Endothelial cell of umbilical vein (primary cell): ENCODE results near the gene BCAR3. TPM values are rescaled to one million over a fixed set of nuclear protein-coding genes. Genes with fewer than 3 reads are reported as not detected.
A peak's percentile ranks its signal among the peaks of the same experiment; 100 is the strongest.
"Not testable (repeated sequence)": the region's sequence is repeated elsewhere in the genome, so short reads cannot be mapped to it uniquely, and the experiment has no call there.

Experiments
- BruUV-seq: library from RNA; stranded (reverse); fragments of 400-500 nt; replicated peaks from 2 replicates; lab custom pipeline; 2021; lab: Mats Ljungman, UMichigan
- CTCF ChIA-PET: fragments of 300-600, 350-600 bp; sonication (Branson Sonifier 250); formaldehyde crosslinking; loops from one replicate; lab custom pipeline; 2021; ENCODE audit warnings: antibody characterized with exemption, inconsistent platforms; lab: Charles Lee
- POLR2A ChIA-PET: fragments of 300-600, 350-600 bp; sonication (Branson Sonifier 250); formaldehyde crosslinking; loops from one replicate; lab custom pipeline; 2021; ENCODE audit warnings: antibody characterized with exemption, inconsistent platforms; lab: Charles Lee
- DNase-seq: peaks from one replicate; pipeline ENCODE4 v3.0.0-alpha.2; 2011; ENCODE audit warnings: low read depth, low spot score
- FAIRE-seq: peaks from 2 replicates; lab custom pipeline; 2011; peaks lifted over from hg19 to GRCh38; lab: Jason Lieb, UNC
- H2AFZ ChIP-seq: 2 replicates; pipeline ENCODE4 v1.6.0; 2012; ENCODE audit warnings: low read depth, low read length, control low read depth, inconsistent platforms
- H3K27ac ChIP-seq: 2 replicates; pipeline ENCODE4 v1.5.1; 2011; ENCODE audit warnings: low read depth, mild to moderate bottlenecking, control low read depth, low read length, moderate library complexity; ENCODE audit not compliant: insufficient read depth
- H3K27me3 ChIP-seq, 2 experiments: 2 replicates each; pipeline versions ENCODE4 v1.6.0 to v1.6.1; 2011; ENCODE audit warnings: low read length in 2 of 2, mixed read lengths in 1 of 2; ENCODE audit not compliant: control insufficient read depth in 2 of 2, insufficient read depth in 2 of 2
- H3K36me3 ChIP-seq, 2 experiments: 2 replicates in 1 of 2; 3 replicates in 1 of 2; pipeline ENCODE4 v1.5.1; 2011; ENCODE audit warnings: low read length in 2 of 2, mild to moderate bottlenecking in 1 of 2, moderate library complexity in 1 of 2; ENCODE audit not compliant: control insufficient read depth in 2 of 2, insufficient read depth in 2 of 2; ENCODE audit errors: extremely low read depth in 1 of 2
- H3K4me1 ChIP-seq: 3 replicates; pipeline ENCODE4 v1.5.1; 2011; ENCODE audit warnings: mild to moderate bottlenecking, low read length; ENCODE audit not compliant: control insufficient read depth, insufficient read depth; ENCODE audit errors: extremely low read depth
- H3K4me2 ChIP-seq: 2 replicates; pipeline ENCODE4 v1.6.1; 2011; ENCODE audit warnings: low read length, control low read depth, mixed read lengths; ENCODE audit not compliant: insufficient read depth
- H3K4me3 ChIP-seq, 3 experiments: fragments of 200-600 bp in 1 of 3; sonication (generic), shearing (Covaris generic) in 1 of 3; replicated peaks in 1 of 3; 2 replicates each; pipeline ENCODE4 v1.5.1; 2011 to 2016; ENCODE audit warnings: control low read depth in 3 of 3, low read length in 3 of 3, mild to moderate bottlenecking in 2 of 3, inconsistent platforms in 1 of 3, low read depth in 1 of 3, moderate library complexity in 1 of 3; ENCODE audit not compliant: insufficient read depth in 1 of 3
- H3K79me2 ChIP-seq: 2 replicates; pipeline ENCODE4 v1.6.0; 2012; ENCODE audit warnings: low read length, inconsistent platforms; ENCODE audit not compliant: control insufficient read depth, insufficient read depth
- H3K9ac ChIP-seq: replicated peaks from 2 replicates; pipeline ENCODE3; 2011; ENCODE audit warnings: low read length, control low read depth; ENCODE audit not compliant: insufficient read depth; ENCODE audit errors: extremely low read depth
- H3K9me1 ChIP-seq: replicated peaks from 3 replicates; pipeline ENCODE4 v1.6.0; 2011; ENCODE audit warnings: mild to moderate bottlenecking, low read length; ENCODE audit not compliant: control insufficient read depth, insufficient read depth; ENCODE audit errors: extremely low read depth
- H3K9me3 ChIP-seq: replicated peaks from 2 replicates; pipeline ENCODE4 v1.5.1; 2012; ENCODE audit warnings: low read length, inconsistent platforms; ENCODE audit not compliant: control insufficient read depth, insufficient read depth
- H4K20me1 ChIP-seq: replicated peaks from 2 replicates; pipeline ENCODE3; 2011; ENCODE audit warnings: mild to moderate bottlenecking, low read length; ENCODE audit not compliant: control insufficient read depth, insufficient read depth; ENCODE audit errors: extremely low read depth
- EZH2 ChIP-seq: IDR thresholded peaks from 2 replicates; pipeline ENCODE4 v1.6.1; 2012; ENCODE audit warnings: borderline replicate concordance, low read depth, mild to moderate bottlenecking, moderate library complexity, low read length, inconsistent platforms; ENCODE audit not compliant: severe bottlenecking
- dilution Hi-C: fragments of 300-500 bp; cut with MboI; formaldehyde crosslinking; loops from one replicate; pipeline ENCODE4 v1.15.0; 2019; ENCODE audit warnings: low sequenced_read_pairs; ENCODE audit not compliant: extremely low pct_ligation_motif_present
- intact Hi-C: fragments of 100-400 bp; cut with micrococcal nuclease; formaldehyde crosslinking; loops from one replicate; pipeline ENCODE4 v1.10.0; 2022
- polyA plus RNA-seq, 4 experiments: library from polyadenylated mRNA; depleted of rRNA in 3 of 4; stranded (reverse) in 3 of 4; unstranded in 1 of 4; fragments of >200 nt; gene quantifications; 2 replicates each; pipeline versions ENCODE4 v1.2.1 to v1.2.3, GENCODE V29; 2011 to 2012; ENCODE audit warnings: missing spikeins in 1 of 4
- total RNA-seq: library from RNA; stranded (reverse); gene quantifications from 2 replicates; pipeline ENCODE4 v1.2.3, GENCODE V29; 2021

Gene BCAR3
- total and polyA plus RNA-seq, 2 donors (not counting 3 experiments of a cell fraction or from before 2014, with no cell fraction given) = 17.5 to 32.9 TPM

- FAIRE-seq, H2AFZ ChIP-seq, DNase-seq, POLR2A ChIA-PET, H3K27me3 ChIP-seq, H3K9me3 ChIP-seq, H3K9ac ChIP-seq, intact Hi-C loops, H3K27ac ChIP-seq, dilution Hi-C loops, H3K9me1 ChIP-seq, H3K4me3 ChIP-seq, H3K4me2 ChIP-seq, BruUV-seq, H4K20me1 ChIP-seq: not testable (repeated sequence)
- Histone ChIP-seq H3K36me3 (peaks cover 9 to 11% of the 10 kb centered on the region in 2 experiments), H3K4me1 (peaks cover 32% of the 10 kb centered on the region), H3K79me2 (peaks cover 72% of the 10 kb centered on the region)
- CTCF ChIA-PET = interaction anchor here (0.6 to 2.7 kb wide), 2 partner anchors 38 to 253 kb away, joined by 3 to 16 read pairs; no protein-coding TSS in a partner anchor
Measured at GRCh38 chr1:93591291-93591675, 90.4 kb downstream of the BCAR3 start.

- no peak for TF ChIP-seq EZH2
Measured at GRCh38 chr1:93588955-93589354, 92.7 kb downstream of the BCAR3 start.

More at GRCh38 chr1:93588955-93589354, 92.7 kb downstream of the BCAR3 start:
- Histone ChIP-seq H3K4me1 (peaks cover 32% of the 10 kb centered on the region), H3K9me3 (no peaks in the 10 kb centered on the region), H3K4me2 (no peak overlapping the region), H3K9me1 (no peaks in the 10 kb centered on the region), H3K27ac (peak overlapping the region; percentile 60), H3K79me2 (peaks cover 57% of the 10 kb centered on the region), H2AFZ (no peak overlapping the region), H3K4me3 (no peak overlapping the region), H3K27me3 (no peaks in the 10 kb centered on the region), H4K20me1 (no peaks in the 10 kb centered on the region), H3K9ac (no peak overlapping the region), H3K36me3 (peaks cover 11 to 12% of the 10 kb centered on the region in 2 experiments)
- ChIA-PET POLR2A (no interaction called here), CTCF (interaction anchor here (0.7 to 2.3 kb wide), 10 partner anchors 11 to 284 kb away, joined by 3 to 12 read pairs (median 4); no protein-coding TSS in a partner anchor)
- dilution Hi-C loops (no loop called here), intact Hi-C loops (loop anchor here (1.0 to 2.0 kb wide), 2 partner anchors 36 to 257 kb away; no protein-coding TSS in a partner anchor)
- DNase-seq (no peak), FAIRE-seq (no peak)
- no TSS peak for BruUV-seq
